Lower leg skin (tissue), 4 donors: ENCODE measurements around the gene CIPC. TPM values are rescaled to one million over a fixed set of nuclear protein-coding genes. Genes with fewer than 3 reads are reported as not detected.
A peak's percentile ranks its signal among the peaks of the same experiment; 100 is the strongest.

Experiments used
- DNase-seq, 2 donors: peaks; one replicate each; pipeline ENCODE4 v3.0.0-alpha.2; 2019; ENCODE audit warnings: low spot score in 2 of 2
- H3K4me3 ChIP-seq: fragments of 200-600 bp; sonication (generic); 2 replicates; pipeline ENCODE4 v1.5.1; 2017; ENCODE audit warnings: mild to moderate bottlenecking, low read depth; ENCODE audit not compliant: poor library complexity, severe bottlenecking
- POLR2A ChIP-seq, 2 donors: fragments of 450-650 bp; IDR thresholded peaks; one replicate each; pipeline ENCODE4 v1.6.1; 2016 to 2017; ENCODE audit warnings: antibody characterized with exemption in 2 of 2, mild to moderate bottlenecking in 1 of 2, moderate library complexity in 1 of 2
- WGBS, 2 donors: methylation state at CpG; one replicate each; pipeline ENCODE4 v1.1.5; 2018; 5-methylcytosine and 5-hydroxymethylcytosine counted together
- intact Hi-C: fragments of 100-400 bp; cut with DNase I; formaldehyde crosslinking; loops from one replicate; pipeline ENCODE4 v1.15.0; 2023; ENCODE audit warnings: low total_unique reads
- total RNA-seq, 4 donors: library from RNA; depleted of rRNA; stranded (reverse); fragments of >200 nt; gene quantifications; one replicate each; pipeline ENCODE4 v1.1.0, GENCODE V29; 2016
- TF ChIP-seq, protein P1 (sequence below), 3 donors: fragments of 450-650 bp; IDR thresholded peaks; one replicate each; pipeline ENCODE4 v1.5.1; 2016; ENCODE audit warnings: antibody characterized with exemption in 3 of 3, mild to moderate bottlenecking in 3 of 3, moderate library complexity in 2 of 3

CIPC gene, protein sequence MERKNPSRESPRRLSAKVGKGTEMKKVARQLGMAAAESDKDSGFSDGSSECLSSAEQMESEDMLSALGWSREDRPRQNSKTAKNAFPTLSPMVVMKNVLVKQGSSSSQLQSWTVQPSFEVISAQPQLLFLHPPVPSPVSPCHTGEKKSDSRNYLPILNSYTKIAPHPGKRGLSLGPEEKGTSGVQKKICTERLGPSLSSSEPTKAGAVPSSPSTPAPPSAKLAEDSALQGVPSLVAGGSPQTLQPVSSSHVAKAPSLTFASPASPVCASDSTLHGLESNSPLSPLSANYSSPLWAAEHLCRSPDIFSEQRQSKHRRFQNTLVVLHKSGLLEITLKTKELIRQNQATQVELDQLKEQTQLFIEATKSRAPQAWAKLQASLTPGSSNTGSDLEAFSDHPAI
- 10 to 100 TPM; 36.6 to 60.0 (median 52.1) TPM for total RNA-seq

GRCh38 chr14:77097700-77098528 is at the start of gene CIPC:
TSS of gene CIPC (plus strand) at chr14:77098258. CDS start at chr14:77105709, 7,451 bp downstream.
- WGBS, 2 donors = 0% methylated on average over 51 to 57 of the region's 87 CpGs
- intact Hi-C loops = no loop called here
- TF ChIP-seq, protein P1, sequence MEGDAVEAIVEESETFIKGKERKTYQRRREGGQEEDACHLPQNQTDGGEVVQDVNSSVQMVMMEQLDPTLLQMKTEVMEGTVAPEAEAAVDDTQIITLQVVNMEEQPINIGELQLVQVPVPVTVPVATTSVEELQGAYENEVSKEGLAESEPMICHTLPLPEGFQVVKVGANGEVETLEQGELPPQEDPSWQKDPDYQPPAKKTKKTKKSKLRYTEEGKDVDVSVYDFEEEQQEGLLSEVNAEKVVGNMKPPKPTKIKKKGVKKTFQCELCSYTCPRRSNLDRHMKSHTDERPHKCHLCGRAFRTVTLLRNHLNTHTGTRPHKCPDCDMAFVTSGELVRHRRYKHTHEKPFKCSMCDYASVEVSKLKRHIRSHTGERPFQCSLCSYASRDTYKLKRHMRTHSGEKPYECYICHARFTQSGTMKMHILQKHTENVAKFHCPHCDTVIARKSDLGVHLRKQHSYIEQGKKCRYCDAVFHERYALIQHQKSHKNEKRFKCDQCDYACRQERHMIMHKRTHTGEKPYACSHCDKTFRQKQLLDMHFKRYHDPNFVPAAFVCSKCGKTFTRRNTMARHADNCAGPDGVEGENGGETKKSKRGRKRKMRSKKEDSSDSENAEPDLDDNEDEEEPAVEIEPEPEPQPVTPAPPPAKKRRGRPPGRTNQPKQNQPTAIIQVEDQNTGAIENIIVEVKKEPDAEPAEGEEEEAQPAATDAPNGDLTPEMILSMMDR (IDR thresholded peaks at IDR 0.05) = peak in 1 of 3 donors; percentile 65
- TF ChIP-seq POLR2A (IDR thresholded peaks at IDR 0.05) = peak in 1 of 2 donors; percentile 52

DNA sequence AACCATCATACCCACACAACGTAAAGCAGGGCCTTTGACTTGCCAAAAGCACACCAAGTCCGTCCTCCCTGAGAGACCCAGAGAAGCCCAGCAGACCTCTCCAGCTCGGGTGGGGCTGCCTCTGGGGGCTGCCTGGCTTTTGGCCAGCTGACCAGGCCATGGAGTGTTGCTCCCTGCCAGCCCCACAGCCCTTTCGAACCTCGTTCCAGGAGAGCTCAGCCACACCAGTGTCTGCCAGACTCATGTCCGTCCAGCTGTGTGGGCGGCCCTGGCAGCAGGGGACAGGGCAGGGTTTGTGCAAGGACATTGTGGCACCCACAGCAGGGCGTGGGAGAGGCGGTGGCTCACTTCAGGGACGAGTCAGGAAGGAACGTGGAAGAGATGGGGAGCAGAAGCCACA is 46.9 kb upstream of the CIPC start:
- TF ChIP-seq POLR2A (IDR thresholded peaks at IDR 0.05) = no peak
- no peak overlapping the region for H3K4me3 ChIP-seq
- WGBS, 2 donors = 9 to 25% methylated on average over 9 to 11 of the region's 11 CpGs
- intact Hi-C loops = no loop called here
- DNase-seq = peak; percentile 81 to 93

More at GRCh38 chr14:77097700-77098528, at the start of gene CIPC:
- DNase-seq = peak; percentile 99 to 100
- H3K4me3 ChIP-seq = peak within 1 kb of the TSS; percentile 92

GRCh38 chr14:77052281-77053044 is 45.6 kb upstream of the CIPC start:
- H3K4me3 ChIP-seq = no peak overlapping the region
- whole genome bisulfite sequencing, 2 donors = 36 to 49% methylated on average over 8 of the region's 8 CpGs
- intact Hi-C loops = no loop called here
- no peak for DNase-seq
- no peak for TF ChIP-seq POLR2A (IDR thresholded peaks at IDR 0.05)
- TF ChIP-seq, protein P1 (IDR thresholded peaks at IDR 0.05) = no peak

- TF ChIP-seq, protein P1 (IDR thresholded peaks at IDR 0.05) = peak in 1 of 3 donors; percentile 84
- no peak for TF ChIP-seq POLR2A (IDR thresholded peaks at IDR 0.05)
- H3K4me3 ChIP-seq = no peak overlapping the region
- intact Hi-C loops = no loop called here
- no peak for DNase-seq
- WGBS, 2 donors = 41 to 43% methylated on average over 21 of the region's 21 CpGs
Observed at GRCh38 chr14:77053046-77053841, 44.8 kb upstream of the CIPC start.

DNA sequence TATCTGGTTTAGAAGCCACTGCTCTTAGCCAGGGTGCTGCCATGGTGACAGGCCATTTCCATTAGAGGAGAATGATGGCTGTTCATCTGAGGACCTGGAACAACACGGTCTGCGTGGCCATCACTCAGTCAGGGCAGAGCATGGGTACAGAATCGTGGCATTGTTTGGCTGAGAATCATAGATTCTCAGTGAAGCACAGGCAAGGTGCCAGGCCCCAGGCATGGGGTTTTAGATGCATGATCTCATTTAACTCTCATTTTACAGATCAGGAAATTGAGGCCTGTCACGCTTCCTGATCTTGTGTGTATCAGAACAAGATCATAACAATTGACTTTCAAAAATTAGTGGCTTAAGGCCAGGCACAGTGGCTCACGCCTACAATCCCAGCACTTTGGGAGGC is 42.8 kb upstream of the CIPC start:
- no peak for TF ChIP-seq POLR2A (IDR thresholded peaks at IDR 0.05)
- TF ChIP-seq, protein P1 (IDR thresholded peaks at IDR 0.05) = no peak
- intact Hi-C loops = no loop called here
- H3K4me3 ChIP-seq = no peak overlapping the region
- WGBS, 2 donors = 74 to 77% methylated on average over 5 of the region's 5 CpGs
- DNase-seq = no peak
